Vagina (tissue), 2 donors: Measurements from ENCODE around the gene RBFOX1.

ENCODE experiments used
- POLR2A ChIP-seq, 2 donors: fragments of 450-650 bp; IDR thresholded peaks; one replicate each; pipeline ENCODE4 v1.6.1; 2017; ENCODE audit warnings: antibody characterized with exemption in 2 of 2, mild to moderate bottlenecking in 2 of 2, moderate library complexity in 2 of 2
- POLR2AphosphoS5 ChIP-seq, 2 donors: sonication (generic); formaldehyde crosslinking; IDR thresholded peaks; one replicate each; pipeline ENCODE4 v1.9.0; 2017; ENCODE audit warnings: antibody characterized with exemption in 2 of 2, mild to moderate bottlenecking in 2 of 2, low read depth in 1 of 2; ENCODE audit not compliant: insufficient read depth in 1 of 2
- TF ChIP-seq, protein P1 (sequence below), 3 experiments: fragments of 450-650 bp in 2 of 3; fragments of 200-600 bp in 1 of 3; sonication (generic) in 1 of 3; IDR thresholded peaks; one replicate each; pipeline ENCODE4 v1.5.1; 2017 to 2019; ENCODE audit warnings: antibody characterized with exemption in 3 of 3, mild to moderate bottlenecking in 2 of 3, moderate library complexity in 2 of 3

GRCh38 chr16:7566360-7566759 lies 233.7 kb downstream of the RBFOX1 start:
- TF ChIP-seq, protein P1, sequence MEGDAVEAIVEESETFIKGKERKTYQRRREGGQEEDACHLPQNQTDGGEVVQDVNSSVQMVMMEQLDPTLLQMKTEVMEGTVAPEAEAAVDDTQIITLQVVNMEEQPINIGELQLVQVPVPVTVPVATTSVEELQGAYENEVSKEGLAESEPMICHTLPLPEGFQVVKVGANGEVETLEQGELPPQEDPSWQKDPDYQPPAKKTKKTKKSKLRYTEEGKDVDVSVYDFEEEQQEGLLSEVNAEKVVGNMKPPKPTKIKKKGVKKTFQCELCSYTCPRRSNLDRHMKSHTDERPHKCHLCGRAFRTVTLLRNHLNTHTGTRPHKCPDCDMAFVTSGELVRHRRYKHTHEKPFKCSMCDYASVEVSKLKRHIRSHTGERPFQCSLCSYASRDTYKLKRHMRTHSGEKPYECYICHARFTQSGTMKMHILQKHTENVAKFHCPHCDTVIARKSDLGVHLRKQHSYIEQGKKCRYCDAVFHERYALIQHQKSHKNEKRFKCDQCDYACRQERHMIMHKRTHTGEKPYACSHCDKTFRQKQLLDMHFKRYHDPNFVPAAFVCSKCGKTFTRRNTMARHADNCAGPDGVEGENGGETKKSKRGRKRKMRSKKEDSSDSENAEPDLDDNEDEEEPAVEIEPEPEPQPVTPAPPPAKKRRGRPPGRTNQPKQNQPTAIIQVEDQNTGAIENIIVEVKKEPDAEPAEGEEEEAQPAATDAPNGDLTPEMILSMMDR (IDR thresholded peaks at IDR 0.05): no peak
- no peak for TF ChIP-seq POLR2A (IDR thresholded peaks at IDR 0.05)
- no peak for TF ChIP-seq POLR2AphosphoS5 (IDR thresholded peaks at IDR 0.05; ENCODE audit: insufficient read depth in 1 of 2, low read depth in 1 of 2)
